PFSK-1 (cell line): ENCODE data around the gene ADAMTS9.

ENCODE experiments used
- POLR2AphosphoS5 ChIP-seq: IDR thresholded peaks from 2 replicates; pipeline ENCODE4 v1.6.1; 2012; ENCODE audit warnings: low read depth, mild to moderate bottlenecking, control low read depth, low read length, moderate library complexity
- SIN3A ChIP-seq: IDR thresholded peaks from 2 replicates; pipeline ENCODE4 v1.6.1; 2012; ENCODE audit warnings: mild to moderate bottlenecking, low read length, moderate library complexity, borderline replicate concordance; ENCODE audit not compliant: insufficient read depth
- TF ChIP-seq, protein P1 (sequence below), 2 experiments: IDR thresholded peaks; 2 replicates each; pipeline versions ENCODE4 v1.6.1 to v1.8.0; 2011 to 2012; ENCODE audit warnings: low read depth in 2 of 2, low read length in 2 of 2, control low read depth in 1 of 2, inconsistent platforms in 1 of 2, mild to moderate bottlenecking in 1 of 2, moderate library complexity in 1 of 2; ENCODE audit not compliant: insufficient read depth in 1 of 2

DNA sequence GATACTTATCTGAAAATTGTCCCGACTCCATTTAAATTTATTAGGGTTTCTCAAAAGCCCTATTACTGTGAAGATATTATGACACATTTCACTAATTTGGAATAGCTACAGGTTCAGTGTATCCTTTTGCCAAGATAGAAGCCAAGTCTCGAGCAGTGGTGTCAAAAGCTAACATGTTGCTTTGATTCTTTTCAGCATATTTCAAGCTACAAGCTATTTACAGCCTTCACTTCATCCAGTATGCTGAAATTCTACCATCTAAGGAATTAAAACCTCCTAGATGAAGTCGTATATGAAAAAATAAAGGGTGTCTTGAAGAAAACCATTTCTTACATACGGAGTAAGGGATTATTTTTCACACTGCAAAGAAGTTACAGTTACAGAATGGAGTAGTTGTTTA, 31.2 kb upstream of the ADAMTS9 start:
- no peak for TF ChIP-seq POLR2AphosphoS5
- no peak for TF ChIP-seq SIN3A
- TF ChIP-seq, protein P1, sequence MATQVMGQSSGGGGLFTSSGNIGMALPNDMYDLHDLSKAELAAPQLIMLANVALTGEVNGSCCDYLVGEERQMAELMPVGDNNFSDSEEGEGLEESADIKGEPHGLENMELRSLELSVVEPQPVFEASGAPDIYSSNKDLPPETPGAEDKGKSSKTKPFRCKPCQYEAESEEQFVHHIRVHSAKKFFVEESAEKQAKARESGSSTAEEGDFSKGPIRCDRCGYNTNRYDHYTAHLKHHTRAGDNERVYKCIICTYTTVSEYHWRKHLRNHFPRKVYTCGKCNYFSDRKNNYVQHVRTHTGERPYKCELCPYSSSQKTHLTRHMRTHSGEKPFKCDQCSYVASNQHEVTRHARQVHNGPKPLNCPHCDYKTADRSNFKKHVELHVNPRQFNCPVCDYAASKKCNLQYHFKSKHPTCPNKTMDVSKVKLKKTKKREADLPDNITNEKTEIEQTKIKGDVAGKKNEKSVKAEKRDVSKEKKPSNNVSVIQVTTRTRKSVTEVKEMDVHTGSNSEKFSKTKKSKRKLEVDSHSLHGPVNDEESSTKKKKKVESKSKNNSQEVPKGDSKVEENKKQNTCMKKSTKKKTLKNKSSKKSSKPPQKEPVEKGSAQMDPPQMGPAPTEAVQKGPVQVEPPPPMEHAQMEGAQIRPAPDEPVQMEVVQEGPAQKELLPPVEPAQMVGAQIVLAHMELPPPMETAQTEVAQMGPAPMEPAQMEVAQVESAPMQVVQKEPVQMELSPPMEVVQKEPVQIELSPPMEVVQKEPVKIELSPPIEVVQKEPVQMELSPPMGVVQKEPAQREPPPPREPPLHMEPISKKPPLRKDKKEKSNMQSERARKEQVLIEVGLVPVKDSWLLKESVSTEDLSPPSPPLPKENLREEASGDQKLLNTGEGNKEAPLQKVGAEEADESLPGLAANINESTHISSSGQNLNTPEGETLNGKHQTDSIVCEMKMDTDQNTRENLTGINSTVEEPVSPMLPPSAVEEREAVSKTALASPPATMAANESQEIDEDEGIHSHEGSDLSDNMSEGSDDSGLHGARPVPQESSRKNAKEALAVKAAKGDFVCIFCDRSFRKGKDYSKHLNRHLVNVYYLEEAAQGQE (IDR thresholded peaks at IDR 0.05; ENCODE audit: insufficient read depth in 1 of 2, low read depth in 2 of 2, low read length in 2 of 2), result no peak
